Purkinje cell (primary cell): ENCODE measurements around the gene SHOC2. TPM values are rescaled to one million over a fixed set of nuclear protein-coding genes. Genes with fewer than 3 reads are reported as not detected.

ENCODE experiments used
- polyA plus RNA-seq: library from polyadenylated mRNA; unstranded; fragments of >200 nt; fragmentation: Nextera tagmentation; gene quantifications from 2 replicates; pipeline ENCODE4 v1.2.1, GENCODE V29; 2014

SHOC2 gene
- 93.9 and 102 TPM in 2 replicates for polyA plus RNA-seq

DNA sequence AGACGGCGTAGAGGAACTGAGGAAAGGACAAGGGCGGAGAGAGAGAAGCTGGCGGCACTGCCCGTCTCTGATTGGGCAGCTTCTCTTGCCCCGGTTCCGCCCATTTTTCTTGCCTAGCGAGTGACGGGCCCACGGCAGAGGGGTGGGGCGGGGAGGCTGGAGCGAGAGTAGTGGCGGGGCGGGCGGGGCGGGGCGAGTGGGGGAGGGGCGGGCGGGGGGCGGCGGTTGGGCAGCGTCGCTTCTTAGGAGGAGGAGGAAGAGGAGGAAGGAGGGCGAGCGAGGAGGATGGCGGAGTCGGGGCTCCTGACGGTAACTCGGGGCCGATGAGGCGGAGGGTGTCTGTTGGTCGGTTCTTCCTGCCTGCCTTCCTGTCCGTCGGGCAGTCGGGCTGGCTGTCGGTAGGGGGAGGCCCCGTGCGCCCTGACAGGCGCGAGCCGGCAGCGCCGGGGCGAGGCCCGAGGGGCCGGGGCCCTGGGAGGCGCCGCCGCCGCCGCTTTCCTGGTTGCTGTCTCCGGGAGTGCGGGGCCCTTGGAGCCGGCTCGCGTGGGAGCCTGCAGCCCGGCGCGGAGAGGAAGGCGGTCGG, at the start of gene SHOC2:
Gene SHOC2 (plus strand): TSS at position 256 of the 583 bp plus-strand sequence. CDS start 44,755 bp downstream, outside the sequence.

DNA sequence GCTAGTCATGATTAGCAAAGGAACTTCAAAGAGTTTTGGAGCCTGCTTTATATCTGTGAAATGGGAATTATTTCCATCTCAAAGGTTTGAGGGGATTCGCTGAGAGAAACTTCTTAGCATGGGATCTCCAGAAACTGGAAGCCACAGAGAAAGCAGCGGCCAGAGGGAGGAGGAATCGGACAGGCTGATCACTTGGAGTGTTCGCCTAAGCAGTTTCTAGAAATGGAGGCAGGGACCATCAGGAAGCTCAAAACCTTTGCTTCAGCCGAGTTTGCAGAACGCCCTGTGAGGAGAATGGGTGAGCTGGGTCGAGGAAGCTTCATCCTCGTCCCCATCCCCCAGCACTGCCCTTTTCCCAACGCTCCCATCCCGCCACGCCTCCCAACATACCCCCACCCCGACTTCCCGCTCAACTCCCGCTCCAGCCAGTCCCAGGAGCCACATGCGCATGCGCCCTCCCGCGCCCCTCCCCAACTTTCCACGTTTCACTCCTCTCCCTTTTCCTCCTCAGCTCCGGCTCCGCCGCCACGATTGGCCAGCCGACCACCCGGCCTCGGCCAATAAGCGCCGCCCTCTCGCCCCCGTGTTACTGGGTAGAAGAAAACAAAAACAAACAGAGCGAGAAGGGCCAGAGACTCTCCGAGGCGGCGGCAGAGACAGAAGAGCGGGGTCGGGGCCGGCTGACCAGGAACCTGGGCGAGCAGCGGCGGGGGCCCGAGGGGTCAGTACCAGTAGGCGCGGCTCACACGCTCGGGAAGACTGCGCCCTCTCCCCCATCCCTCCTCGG, 47.9 kb upstream of the SHOC2 start, which contains the start of gene PDCD4:
Gene PDCD4 (plus strand): TSS at position 631 of the 787 bp plus-strand sequence. CDS start 4,100 bp downstream, outside the sequence.

GRCh38 chr10:110918643-110919348, 608 bp upstream of the SHOC2 start, which contains the start of gene BBIP1:
TSS of gene BBIP1 (minus strand) at chr10:110919180. CDS start at chr10:110918157, 1,023 bp downstream.

Other genes starting within 250 kb of the SHOC2 start
- 126 and 151 TPM in 2 replicates for gene PDCD4, start 47.7 kb upstream of the SHOC2 start, polyA plus RNA-seq
- gene BBIP1, start 424 bp upstream of the SHOC2 start, polyA plus RNA-seq, result 175 and 236 TPM in 2 replicates
- gene ADRA2A, start 157.4 kb downstream of the SHOC2 start, polyA plus RNA-seq, result 0.52 and 1.6 TPM in 2 replicates